Mesenchymal stem cell (in vitro differentiated cells and primary cell): Measurements from ENCODE around the gene APLF. TPM values are rescaled to one million over a fixed set of nuclear protein-coding genes. Genes with fewer than 3 reads are reported as not detected.

Experiments
- DNase-seq: peaks from one replicate; pipeline ENCODE4 v3.0.0-alpha.2; 2013
- H2AFZ ChIP-seq: one replicate; pipeline ENCODE4 v1.6.1; 2013; ENCODE audit warnings: low read depth, mild to moderate bottlenecking, control low read depth, inconsistent platforms, low read length, moderate library complexity
- H2AK5ac ChIP-seq: 2 replicates; pipeline ENCODE4 v1.6.1; 2013; ENCODE audit warnings: low read length, moderate library complexity, mild to moderate bottlenecking, inconsistent platforms; ENCODE audit not compliant: severe bottlenecking
- H2BK120ac ChIP-seq: one replicate; pipeline ENCODE4 v1.6.1; 2013; ENCODE audit warnings: low read depth, mild to moderate bottlenecking, inconsistent platforms, low read length, moderate library complexity
- H2BK12ac ChIP-seq, 2 experiments: one replicate each; pipeline ENCODE4 v1.6.1; 2013; ENCODE audit warnings: inconsistent platforms in 2 of 2, low read length in 2 of 2, mild to moderate bottlenecking in 2 of 2, moderate library complexity in 2 of 2, control low read depth in 1 of 2
- H2BK15ac ChIP-seq: one replicate; pipeline ENCODE4 v1.6.1; 2013; ENCODE audit warnings: mild to moderate bottlenecking, low read depth, inconsistent platforms; ENCODE audit not compliant: poor library complexity, severe bottlenecking
- H2BK5ac ChIP-seq: 2 replicates; pipeline ENCODE4 v1.6.1; 2013; ENCODE audit warnings: low read depth, mild to moderate bottlenecking, low read length, control low read depth, inconsistent platforms; ENCODE audit not compliant: poor library complexity, severe bottlenecking
- H3K14ac ChIP-seq, 2 experiments: one replicate each; pipeline ENCODE4 v1.6.1; 2013; ENCODE audit warnings: inconsistent platforms in 2 of 2, low read length in 2 of 2, control low read depth in 1 of 2, mild to moderate bottlenecking in 1 of 2, moderate library complexity in 1 of 2
- H3K18ac ChIP-seq, 2 experiments: one replicate each; pipeline ENCODE4 v1.6.1; 2013; ENCODE audit warnings: inconsistent platforms in 2 of 2, low read length in 2 of 2, control low read depth in 1 of 2, low read depth in 1 of 2, mild to moderate bottlenecking in 1 of 2
- H3K23ac ChIP-seq, 2 experiments: one replicate each; pipeline ENCODE4 v1.6.1; 2013; ENCODE audit warnings: inconsistent platforms in 2 of 2, low read length in 2 of 2, mild to moderate bottlenecking in 2 of 2, moderate library complexity in 2 of 2, control low read depth in 1 of 2
- H3K27ac ChIP-seq: 2 replicates; pipeline ENCODE4 v1.5.1; 2013; ENCODE audit warnings: mild to moderate bottlenecking, moderate library complexity, low read length, control low read depth, inconsistent platforms; ENCODE audit not compliant: poor library complexity, severe bottlenecking
- H3K27me3 ChIP-seq, 2 experiments: 2 replicates each; pipeline versions ENCODE4 v1.6.1 to v1.7.0; 2013; ENCODE audit warnings: low read length in 2 of 2, mild to moderate bottlenecking in 2 of 2, moderate library complexity in 2 of 2, control low read depth in 1 of 2, inconsistent platforms in 1 of 2; ENCODE audit not compliant: control insufficient read depth in 1 of 2, insufficient read depth in 1 of 2
- H3K36me3 ChIP-seq, 2 experiments: 2 replicates each; pipeline versions ENCODE4 v1.6.1 to v1.7.0; 2013; ENCODE audit warnings: low read length in 2 of 2, control low read depth in 1 of 2, inconsistent platforms in 1 of 2, low read depth in 1 of 2, mild to moderate bottlenecking in 1 of 2; ENCODE audit not compliant: insufficient read depth in 2 of 2, control insufficient read depth in 1 of 2
- H3K4ac ChIP-seq, 2 experiments: one replicate each; pipeline ENCODE4 v1.6.1; 2013; ENCODE audit warnings: inconsistent platforms in 2 of 2, low read length in 2 of 2, mild to moderate bottlenecking in 2 of 2, moderate library complexity in 2 of 2, control low read depth in 1 of 2, low read depth in 1 of 2
- H3K4me1 ChIP-seq: 2 replicates; pipeline ENCODE4 v1.6.1; 2013; ENCODE audit warnings: low read depth, low read length, control low read depth; ENCODE audit not compliant: control insufficient read depth, insufficient read depth
- H3K4me2 ChIP-seq: 2 replicates; pipeline ENCODE4 v1.6.1; 2013; ENCODE audit warnings: low read length, mild to moderate bottlenecking, inconsistent platforms; ENCODE audit not compliant: poor library complexity, severe bottlenecking
- H3K4me3 ChIP-seq, 2 experiments: 2 replicates each; pipeline versions ENCODE4 v1.5.1 to v1.7.0; 2013; ENCODE audit warnings: low read length in 2 of 2, mild to moderate bottlenecking in 2 of 2, control low read depth in 1 of 2, low read depth in 1 of 2; ENCODE audit not compliant: insufficient read depth in 1 of 2
- H3K79me1 ChIP-seq: replicated peaks from 2 replicates; pipeline ENCODE4 v1.6.1; 2013; ENCODE audit warnings: mild to moderate bottlenecking, control low read depth, low read length, inconsistent platforms; ENCODE audit not compliant: poor library complexity, severe bottlenecking
- H3K9ac ChIP-seq: 2 replicates; pipeline ENCODE4 v1.7.0; 2013; ENCODE audit warnings: mild to moderate bottlenecking, low read length, moderate library complexity
- H3K9me3 ChIP-seq: 2 replicates; pipeline ENCODE4 v1.7.0; 2013; ENCODE audit warnings: mild to moderate bottlenecking, low read length; ENCODE audit not compliant: control insufficient read depth
- H4K8ac ChIP-seq: one replicate; pipeline ENCODE4 v1.6.1; 2013; ENCODE audit warnings: inconsistent platforms, mild to moderate bottlenecking, low read length, moderate library complexity
- H4K91ac ChIP-seq: one replicate; pipeline ENCODE4 v1.6.1; 2013; ENCODE audit warnings: mild to moderate bottlenecking, low read length, inconsistent platforms
- WGBS: methylation state at CpG from one replicate; pipeline ENCODE4 v1.1.7; 2013; ENCODE audit warnings: mixed read lengths; 5-methylcytosine and 5-hydroxymethylcytosine counted together
- polyA plus RNA-seq, 2 experiments: library from polyadenylated mRNA; stranded (reverse); fragments of 200-250 nt; gene quantifications; one replicate each; pipeline ENCODE4 v1.2.3, GENCODE V29; 2013

The APLF gene, protein sequence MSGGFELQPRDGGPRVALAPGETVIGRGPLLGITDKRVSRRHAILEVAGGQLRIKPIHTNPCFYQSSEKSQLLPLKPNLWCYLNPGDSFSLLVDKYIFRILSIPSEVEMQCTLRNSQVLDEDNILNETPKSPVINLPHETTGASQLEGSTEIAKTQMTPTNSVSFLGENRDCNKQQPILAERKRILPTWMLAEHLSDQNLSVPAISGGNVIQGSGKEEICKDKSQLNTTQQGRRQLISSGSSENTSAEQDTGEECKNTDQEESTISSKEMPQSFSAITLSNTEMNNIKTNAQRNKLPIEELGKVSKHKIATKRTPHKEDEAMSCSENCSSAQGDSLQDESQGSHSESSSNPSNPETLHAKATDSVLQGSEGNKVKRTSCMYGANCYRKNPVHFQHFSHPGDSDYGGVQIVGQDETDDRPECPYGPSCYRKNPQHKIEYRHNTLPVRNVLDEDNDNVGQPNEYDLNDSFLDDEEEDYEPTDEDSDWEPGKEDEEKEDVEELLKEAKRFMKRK
- polyA plus RNA-seq (2013, experiment 1 of 2) = 1.3 TPM
- polyA plus RNA-seq (2013, experiment 2 of 2) = 1.4 TPM

DNA sequence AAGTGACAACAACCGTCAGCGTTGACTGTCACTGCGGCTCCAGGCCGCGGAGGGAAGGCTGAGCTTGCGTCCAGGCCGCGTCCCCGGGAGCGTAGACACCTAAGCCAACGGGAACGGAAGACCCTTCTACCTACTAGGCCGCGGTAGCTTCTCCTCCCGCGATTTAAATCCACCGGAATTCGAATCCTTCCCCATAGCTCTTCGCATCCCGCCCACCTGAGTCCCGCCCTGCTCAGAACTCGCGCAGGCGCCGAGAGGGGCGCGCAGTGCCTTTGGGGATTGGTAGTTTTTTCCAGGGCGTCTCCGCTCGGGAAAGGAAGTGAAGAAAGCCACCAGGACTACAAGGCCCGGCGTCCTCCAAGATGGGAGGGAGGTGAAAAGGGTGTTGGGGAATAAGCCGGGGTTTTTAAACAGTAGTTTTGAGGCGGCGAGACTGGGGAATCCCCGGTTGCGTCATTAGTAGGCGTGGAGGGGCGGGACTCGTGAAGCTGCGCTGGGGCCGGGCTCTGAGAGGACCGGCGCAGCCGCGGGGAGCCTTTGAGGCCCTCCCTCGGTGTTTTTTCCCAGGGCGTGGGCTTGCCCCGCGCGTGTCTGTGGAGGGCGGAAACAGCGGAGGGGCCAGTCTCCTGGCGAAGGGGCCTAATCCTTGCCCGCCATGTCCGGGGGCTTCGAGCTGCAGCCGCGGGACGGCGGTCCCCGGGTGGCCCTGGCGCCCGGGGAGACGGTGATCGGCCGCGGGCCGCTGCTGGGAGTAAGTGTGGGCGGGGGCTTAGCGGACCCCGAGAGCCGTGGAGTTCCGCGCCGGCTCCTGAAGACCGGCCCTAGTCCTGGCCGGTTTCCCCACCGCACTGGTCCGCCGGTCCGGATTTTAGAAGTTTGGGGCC is at the start of gene APLF, which contains the start of gene FBXO48:
Gene APLF, plus strand, starts transcription at position 509 of the 884 bp plus-strand sequence. Its CDS starts 147 bp downstream, at position 656.
Gene FBXO48, minus strand, starts transcription at position 218 of the 884 bp plus-strand sequence. CDS start 2,149 bp downstream, outside the sequence.
- Histone ChIP-seq H4K8ac (peak within 1 kb of the TSS; percentile 90), H3K4ac (no peak within 1 kb of the TSS), H3K9ac (peak within 1 kb of the TSS; percentile 92), H3K4me1 (no peaks in the 10 kb centered on the region), H2BK5ac (no peak within 1 kb of the TSS), H3K23ac (no peak within 1 kb of the TSS), H2BK15ac (no peak within 1 kb of the TSS), H3K4me3 (peak within 1 kb of the TSS; percentile 93 to 97), H2BK12ac (peak within 1 kb of the TSS in 1 of 2 experiments; percentile 80), H3K9me3 (no peaks in the 10 kb centered on the region), H4K91ac (peak within 1 kb of the TSS; percentile 85), H2AK5ac (no peak within 1 kb of the TSS), H2BK120ac (peak within 1 kb of the TSS; percentile 95), H3K14ac (peak within 1 kb of the TSS; percentile 74 to 94), H3K36me3 (no peaks in the 10 kb centered on the region), H3K27ac (peak within 1 kb of the TSS; percentile 36), H2AFZ (peak within 1 kb of the TSS; percentile 96), H3K4me2 (peak within 1 kb of the TSS; percentile 92), H3K79me1 (peaks cover 15% of the 10 kb centered on the region), H3K18ac (peak within 1 kb of the TSS; percentile 89 to 90), H3K27me3 (no peaks in the 10 kb centered on the region)
- under 1% methylated on average over 63 of the region's 82 CpGs for WGBS
- DNase-seq = peak; percentile 100

DNA sequence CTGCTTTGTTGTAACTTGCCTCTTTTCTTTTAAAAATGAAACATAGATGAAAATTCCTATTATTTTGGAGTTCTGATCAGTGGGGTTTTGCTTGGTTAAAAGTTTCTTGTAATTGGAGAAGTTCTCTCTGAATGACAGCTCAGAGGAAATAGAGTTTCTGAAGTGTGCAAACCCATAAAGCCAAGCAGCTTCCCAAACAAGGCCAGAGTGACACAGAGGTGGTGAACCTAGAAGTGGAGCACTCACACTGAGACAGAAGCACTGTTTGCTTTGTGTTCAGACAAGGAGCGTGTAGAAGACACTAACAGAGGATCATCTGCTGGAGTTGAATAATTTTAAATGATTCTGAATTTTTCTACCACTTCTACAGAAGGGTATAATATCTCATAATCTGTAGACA is 49.5 kb upstream of the APLF start:
- Histone ChIP-seq H3K27me3 (peaks cover 14 to 23% of the 10 kb centered on the region in 2 experiments), H3K9me3 (no peaks in the 10 kb centered on the region), H4K8ac (no peak overlapping the region), H3K4me3 (no peak overlapping the region), H3K14ac (no peak overlapping the region), H3K27ac (no peak overlapping the region), H3K18ac (no peak overlapping the region), H2AK5ac (no peak overlapping the region), H2AFZ (no peak overlapping the region), H3K9ac (no peak overlapping the region), H2BK15ac (no peak overlapping the region), H4K91ac (no peak overlapping the region), H2BK5ac (no peak overlapping the region), H2BK120ac (no peak overlapping the region), H3K4me2 (no peak overlapping the region), H3K36me3 (no peaks in the 10 kb centered on the region), H2BK12ac (no peak overlapping the region), H3K23ac (no peak overlapping the region), H3K4me1 (no peaks in the 10 kb centered on the region), H3K4ac (no peak overlapping the region), H3K79me1 (no peaks in the 10 kb centered on the region)
- no CpG with 5 or more reads among the region's 1 CpG for WGBS
- DNase-seq = no peak

DNA sequence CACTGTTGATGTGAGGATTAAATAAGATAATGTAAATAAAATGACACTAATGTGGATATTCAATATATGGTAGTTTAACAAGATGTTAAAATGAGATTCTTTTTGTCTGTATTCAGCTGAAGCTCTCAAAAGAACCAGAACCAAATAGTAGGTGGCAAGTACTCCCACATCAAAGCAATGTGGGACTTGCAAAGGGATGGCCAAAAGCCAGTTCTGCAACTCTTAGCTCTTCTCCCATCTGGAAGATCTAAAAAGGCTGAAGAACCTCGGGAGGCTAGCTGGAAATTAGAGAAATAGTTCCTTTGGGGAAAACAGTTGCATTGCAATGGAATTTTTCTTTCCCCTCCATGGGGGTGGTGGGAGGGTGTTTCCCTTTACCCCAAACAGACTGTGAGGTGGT is 49.0 kb upstream of the APLF start:
- H4K91ac ChIP-seq = no peak overlapping the region
- H3K4me2 ChIP-seq = no peak overlapping the region
- H3K27me3 ChIP-seq = peaks cover 14 to 23% of the 10 kb centered on the region in 2 experiments
- no peak overlapping the region for H3K4ac ChIP-seq
- H3K18ac ChIP-seq = no peak overlapping the region
- no peak for DNase-seq
- H2BK5ac ChIP-seq = no peak overlapping the region
- no peak overlapping the region for H3K27ac ChIP-seq
- H2AFZ ChIP-seq = no peak overlapping the region
- H2AK5ac ChIP-seq = no peak overlapping the region
- no peak overlapping the region for H3K14ac ChIP-seq
- no peak overlapping the region for H2BK15ac ChIP-seq
- H3K9ac ChIP-seq = no peak overlapping the region
- 31% methylated on average over 1 of the region's 1 CpG for WGBS
- no peak overlapping the region for H2BK120ac ChIP-seq
- no peaks in the 10 kb centered on the region for H3K36me3 ChIP-seq
- H3K79me1 ChIP-seq = no peaks in the 10 kb centered on the region
- H2BK12ac ChIP-seq = no peak overlapping the region
- H3K4me3 ChIP-seq = no peak overlapping the region
- no peak overlapping the region for H3K23ac ChIP-seq
- H3K4me1 ChIP-seq = no peaks in the 10 kb centered on the region
- no peak overlapping the region for H4K8ac ChIP-seq
- H3K9me3 ChIP-seq = no peaks in the 10 kb centered on the region
